WTC11 (cell line): Measurements from ENCODE around the gene FGF1. TPM values are rescaled to one million over a fixed set of nuclear protein-coding genes. Genes with fewer than 3 reads are reported as not detected.

Source experiments
- ATAC-seq: fragments of 200-7000 bp; cut with Tn5 transposase; 2 replicates; pipeline ENCODE4 v1.10.0; 2021; ENCODE audit warnings: mild to moderate bottlenecking, moderate library complexity
- CTCF ChIA-PET: fragments of 300-600 bp; sonication (Branson Sonifier 250); formaldehyde crosslinking; loops from one replicate; lab custom pipeline; 2021; ENCODE audit warnings: antibody characterized with exemption; lab: Charles Lee
- POLR2A ChIA-PET: fragments of 350-600 bp; sonication (Branson Sonifier 250); formaldehyde crosslinking; loops from one replicate; lab custom pipeline; 2021; ENCODE audit warnings: antibody characterized with exemption; lab: Charles Lee
- DNase-seq: peaks from one replicate; pipeline ENCODE4 v3.0.0; 2021; ENCODE audit warnings: low spot score
- H3K27ac Mint-ChIP-seq: 2 replicates; pipeline ENCODE4 v1.8.0; 2021; ENCODE audit warnings: mixed read lengths
- H3K27me3 Mint-ChIP-seq: 2 replicates; pipeline ENCODE4 v1.8.0; 2021; ENCODE audit warnings: low read depth, mild to moderate bottlenecking, moderate library complexity, mixed read lengths
- H3K36me3 Mint-ChIP-seq: 2 replicates; pipeline ENCODE4 v1.8.0; 2021; ENCODE audit warnings: mixed read lengths
- H3K4me1 Mint-ChIP-seq: 2 replicates; pipeline ENCODE4 v1.8.0; 2022; ENCODE audit warnings: mixed read lengths
- H3K4me3 Mint-ChIP-seq: 2 replicates; pipeline ENCODE4 v1.8.0; 2021; ENCODE audit warnings: mild to moderate bottlenecking, moderate library complexity, mixed read lengths
- H3K9me3 Mint-ChIP-seq: 2 replicates; pipeline ENCODE4 v1.8.0; 2021; ENCODE audit warnings: mixed read lengths
- ESRRA ChIP-seq: sonication (generic); formaldehyde crosslinking; IDR thresholded peaks from 2 replicates; pipeline ENCODE4 v1.8.1; 2022; ENCODE audit warnings: mild to moderate bottlenecking, missing genetic modification reagents, borderline replicate concordance
- total RNA-seq: library from RNA; stranded (reverse); gene quantifications from 3 replicates; pipeline ENCODE4 v1.2.3, GENCODE V29; 2021
- TF ChIP-seq, protein P1 (sequence below): fragments of 250-450 bp; sonication (Bioruptor Pico); IDR thresholded peaks from 2 replicates; pipeline ENCODE4 v1.9.0; 2021; ENCODE audit warnings: moderate library complexity, mild to moderate bottlenecking, inconsistent platforms, borderline replicate concordance
- TF ChIP-seq, protein P2 (sequence below): sonication (generic); formaldehyde crosslinking; IDR thresholded peaks from 2 replicates; pipeline ENCODE4 v1.8.1; 2023; ENCODE audit warnings: mild to moderate bottlenecking, missing genetic modification reagents, borderline replicate concordance
- TF ChIP-seq, protein P3 (sequence below): fragments of 250-450 bp; sonication (Bioruptor Pico); IDR thresholded peaks from 2 replicates; pipeline ENCODE4 v2.1.2; 2022; ENCODE audit warnings: mild to moderate bottlenecking, moderate library complexity
- TF ChIP-seq, protein P4 (sequence below): fragments of 250-450 bp; sonication (Bioruptor Pico); conservative IDR thresholded peaks from 2 replicates; pipeline ENCODE4 v1.9.0; 2021; ENCODE audit warnings: mild to moderate bottlenecking
- TF ChIP-seq, protein P5 (sequence below): sonication (generic); formaldehyde crosslinking; IDR thresholded peaks from 2 replicates; pipeline ENCODE4 v1.8.0; 2022; ENCODE audit warnings: mild to moderate bottlenecking, missing genetic modification reagents
- TF ChIP-seq, protein P6 (sequence below): sonication (generic); formaldehyde crosslinking; IDR thresholded peaks from 2 replicates; pipeline ENCODE4 v1.8.0; 2023; ENCODE audit warnings: mild to moderate bottlenecking, missing genetic modification reagents
- TF ChIP-seq, protein P7 (sequence below): sonication (generic); formaldehyde crosslinking; conservative IDR thresholded peaks from 2 replicates; pipeline ENCODE4 v1.8.1; 2023; ENCODE audit warnings: mild to moderate bottlenecking, low read depth, missing genetic modification reagents, moderate library complexity

FGF1 gene
- total RNA-seq, 1 experiment from 2014 or later, result 0.55 TPM

DNA sequence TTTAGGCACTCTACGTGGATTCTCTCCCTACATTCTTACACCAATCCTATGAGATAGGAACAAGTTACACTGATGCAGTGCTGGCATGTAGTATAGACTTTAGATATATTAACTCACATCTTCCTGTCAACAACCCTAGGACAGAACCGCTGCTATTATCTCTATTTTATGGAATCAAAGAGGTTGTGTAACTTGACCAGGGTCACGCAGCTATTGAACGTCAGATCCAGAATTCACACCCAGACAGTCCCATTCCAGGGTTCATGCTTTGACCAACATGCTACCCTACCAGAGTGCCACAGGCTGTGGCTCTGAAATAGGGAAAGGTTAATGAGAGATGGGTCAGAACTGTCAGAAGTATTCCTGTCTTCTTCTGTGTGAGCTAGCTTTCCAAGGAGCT is 9.6 kb downstream of the FGF1 start (continued):
- TF ChIP-seq, protein P1, sequence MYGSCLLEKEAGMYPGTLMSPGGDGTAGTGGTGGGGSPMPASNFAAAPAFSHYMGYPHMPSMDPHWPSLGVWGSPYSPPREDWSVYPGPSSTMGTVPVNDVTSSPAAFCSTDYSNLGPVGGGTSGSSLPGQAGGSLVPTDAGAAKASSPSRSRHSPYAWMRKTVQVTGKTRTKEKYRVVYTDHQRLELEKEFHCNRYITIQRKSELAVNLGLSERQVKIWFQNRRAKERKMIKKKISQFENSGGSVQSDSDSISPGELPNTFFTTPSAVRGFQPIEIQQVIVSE, result no peak
- TF ChIP-seq, protein P2, sequence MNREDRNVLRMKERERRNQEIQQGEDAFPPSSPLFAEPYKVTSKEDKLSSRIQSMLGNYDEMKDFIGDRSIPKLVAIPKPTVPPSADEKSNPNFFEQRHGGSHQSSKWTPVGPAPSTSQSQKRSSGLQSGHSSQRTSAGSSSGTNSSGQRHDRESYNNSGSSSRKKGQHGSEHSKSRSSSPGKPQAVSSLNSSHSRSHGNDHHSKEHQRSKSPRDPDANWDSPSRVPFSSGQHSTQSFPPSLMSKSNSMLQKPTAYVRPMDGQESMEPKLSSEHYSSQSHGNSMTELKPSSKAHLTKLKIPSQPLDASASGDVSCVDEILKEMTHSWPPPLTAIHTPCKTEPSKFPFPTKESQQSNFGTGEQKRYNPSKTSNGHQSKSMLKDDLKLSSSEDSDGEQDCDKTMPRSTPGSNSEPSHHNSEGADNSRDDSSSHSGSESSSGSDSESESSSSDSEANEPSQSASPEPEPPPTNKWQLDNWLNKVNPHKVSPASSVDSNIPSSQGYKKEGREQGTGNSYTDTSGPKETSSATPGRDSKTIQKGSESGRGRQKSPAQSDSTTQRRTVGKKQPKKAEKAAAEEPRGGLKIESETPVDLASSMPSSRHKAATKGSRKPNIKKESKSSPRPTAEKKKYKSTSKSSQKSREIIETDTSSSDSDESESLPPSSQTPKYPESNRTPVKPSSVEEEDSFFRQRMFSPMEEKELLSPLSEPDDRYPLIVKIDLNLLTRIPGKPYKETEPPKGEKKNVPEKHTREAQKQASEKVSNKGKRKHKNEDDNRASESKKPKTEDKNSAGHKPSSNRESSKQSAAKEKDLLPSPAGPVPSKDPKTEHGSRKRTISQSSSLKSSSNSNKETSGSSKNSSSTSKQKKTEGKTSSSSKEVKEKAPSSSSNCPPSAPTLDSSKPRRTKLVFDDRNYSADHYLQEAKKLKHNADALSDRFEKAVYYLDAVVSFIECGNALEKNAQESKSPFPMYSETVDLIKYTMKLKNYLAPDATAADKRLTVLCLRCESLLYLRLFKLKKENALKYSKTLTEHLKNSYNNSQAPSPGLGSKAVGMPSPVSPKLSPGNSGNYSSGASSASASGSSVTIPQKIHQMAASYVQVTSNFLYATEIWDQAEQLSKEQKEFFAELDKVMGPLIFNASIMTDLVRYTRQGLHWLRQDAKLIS, result no peak
- TF ChIP-seq, protein P3, sequence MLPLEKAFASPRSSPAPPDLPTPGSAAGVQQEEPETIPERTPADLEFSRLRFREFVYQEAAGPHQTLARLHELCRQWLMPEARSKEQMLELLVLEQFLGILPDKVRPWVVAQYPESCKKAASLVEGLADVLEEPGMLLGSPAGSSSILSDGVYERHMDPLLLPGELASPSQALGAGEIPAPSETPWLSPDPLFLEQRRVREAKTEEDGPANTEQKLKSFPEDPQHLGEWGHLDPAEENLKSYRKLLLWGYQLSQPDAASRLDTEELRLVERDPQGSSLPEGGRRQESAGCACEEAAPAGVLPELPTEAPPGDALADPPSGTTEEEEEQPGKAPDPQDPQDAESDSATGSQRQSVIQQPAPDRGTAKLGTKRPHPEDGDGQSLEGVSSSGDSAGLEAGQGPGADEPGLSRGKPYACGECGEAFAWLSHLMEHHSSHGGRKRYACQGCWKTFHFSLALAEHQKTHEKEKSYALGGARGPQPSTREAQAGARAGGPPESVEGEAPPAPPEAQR (CRISPR knock-in tag), result no peak
- TF ChIP-seq, protein P4, sequence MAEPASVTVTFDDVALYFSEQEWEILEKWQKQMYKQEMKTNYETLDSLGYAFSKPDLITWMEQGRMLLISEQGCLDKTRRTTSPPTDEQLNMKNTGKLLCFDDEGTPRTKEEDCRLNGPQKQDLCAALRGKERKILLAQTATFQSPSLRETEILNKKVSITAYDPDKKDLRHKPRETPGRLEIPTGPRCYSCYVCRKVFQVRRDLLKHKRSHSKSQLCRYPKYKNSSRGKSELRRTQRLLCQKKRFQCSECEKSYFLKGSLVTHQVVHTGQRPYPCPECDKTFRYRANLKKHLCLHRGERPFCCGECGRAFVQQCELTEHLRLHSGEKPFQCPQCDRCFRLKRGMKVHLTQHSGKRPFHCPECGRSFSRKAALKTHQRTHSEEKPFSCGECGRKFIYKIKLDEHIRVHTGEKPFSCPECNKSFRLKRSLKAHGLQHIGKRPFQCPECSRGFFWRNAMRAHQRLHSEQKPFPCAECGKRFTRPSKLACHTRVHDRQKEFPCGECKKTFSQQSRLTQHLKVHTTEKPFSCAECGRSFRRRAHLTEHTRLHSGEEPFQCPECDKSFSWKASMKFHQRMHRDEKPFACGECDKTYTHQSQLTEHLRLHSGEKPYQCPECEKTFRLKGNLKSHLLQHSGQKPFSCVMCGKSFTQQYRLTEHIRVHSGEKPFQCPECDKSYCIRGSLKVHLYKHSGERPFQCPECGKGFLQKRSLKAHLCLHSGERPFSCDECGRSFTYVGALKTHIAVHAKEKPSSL (CRISPR knock-in tag), result no peak
- TF ChIP-seq, protein P5, sequence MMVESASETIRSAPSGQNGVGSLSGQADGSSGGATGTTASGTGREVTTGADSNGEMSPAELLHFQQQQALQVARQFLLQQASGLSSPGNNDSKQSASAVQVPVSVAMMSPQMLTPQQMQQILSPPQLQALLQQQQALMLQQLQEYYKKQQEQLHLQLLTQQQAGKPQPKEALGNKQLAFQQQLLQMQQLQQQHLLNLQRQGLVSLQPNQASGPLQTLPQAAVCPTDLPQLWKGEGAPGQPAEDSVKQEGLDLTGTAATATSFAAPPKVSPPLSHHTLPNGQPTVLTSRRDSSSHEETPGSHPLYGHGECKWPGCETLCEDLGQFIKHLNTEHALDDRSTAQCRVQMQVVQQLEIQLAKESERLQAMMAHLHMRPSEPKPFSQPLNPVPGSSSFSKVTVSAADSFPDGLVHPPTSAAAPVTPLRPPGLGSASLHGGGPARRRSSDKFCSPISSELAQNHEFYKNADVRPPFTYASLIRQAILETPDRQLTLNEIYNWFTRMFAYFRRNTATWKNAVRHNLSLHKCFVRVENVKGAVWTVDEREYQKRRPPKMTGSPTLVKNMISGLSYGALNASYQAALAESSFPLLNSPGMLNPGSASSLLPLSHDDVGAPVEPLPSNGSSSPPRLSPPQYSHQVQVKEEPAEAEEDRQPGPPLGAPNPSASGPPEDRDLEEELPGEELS, result no peak
- TF ChIP-seq ESRRA (CRISPR knock-in tag), result no peak

DNA sequence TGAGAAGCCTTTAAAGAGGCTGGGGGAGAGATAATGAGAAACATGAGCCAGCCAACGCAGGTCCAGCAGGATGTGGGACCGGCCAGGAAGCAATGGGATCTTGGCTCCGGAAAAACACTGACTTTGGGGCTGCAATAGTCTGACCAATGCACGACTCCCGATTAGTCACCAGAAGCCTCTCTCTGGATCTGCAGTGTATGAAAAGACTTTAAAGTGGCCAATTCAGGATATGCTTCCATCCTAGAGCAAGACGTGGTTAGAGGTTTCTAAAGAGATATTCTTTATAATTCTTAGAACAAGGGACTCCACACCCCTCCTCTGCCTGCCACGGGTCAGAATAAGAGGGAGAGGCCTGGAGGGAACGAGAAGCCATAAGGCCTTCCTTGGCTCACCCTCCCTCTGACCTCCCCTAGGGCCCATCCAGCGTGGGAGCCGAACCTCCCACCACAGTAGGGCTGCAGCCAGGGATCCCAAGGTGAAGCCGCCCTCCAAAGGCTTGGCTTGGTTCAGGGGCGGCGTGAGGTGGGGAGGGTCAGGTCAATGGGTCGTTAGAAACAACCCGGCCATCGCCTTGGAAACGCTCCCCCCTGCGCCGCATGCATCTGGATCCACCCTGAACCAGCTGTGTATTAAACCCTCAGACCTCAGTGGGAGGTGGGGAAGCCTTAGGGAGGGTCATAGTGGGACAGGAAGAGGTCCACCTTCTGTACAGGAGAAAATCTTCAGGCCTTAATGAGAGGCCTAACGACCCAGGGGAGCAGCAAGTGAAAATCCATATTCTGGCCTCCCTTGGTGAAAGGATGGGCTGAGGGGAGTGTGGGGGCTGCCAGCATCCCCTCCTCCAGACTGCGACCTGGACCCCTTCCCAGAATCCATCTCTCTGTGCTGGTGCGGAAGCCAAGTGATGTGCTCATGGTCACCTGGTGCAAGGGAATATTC is 11.1 kb downstream of the FGF1 start:
- Mint-ChIP-seq H3K27me3 (no peaks in the 10 kb centered on the region; the same call in 1 of the 2 replicates), H3K27ac (no peak overlapping the region), H3K36me3 (no peaks in the 10 kb centered on the region), H3K4me1 (peaks cover 21% of the 10 kb centered on the region), H3K4me3 (no peak overlapping the region), H3K9me3 (peaks cover 4% of the 10 kb centered on the region)
- peak; percentile 21; the same call in 1 of the 2 replicates for ATAC-seq
- ChIA-PET CTCF (interaction anchor here (0.8 to 2.6 kb wide), 3 partner anchors 11 to 38 kb away, joined by 3 to 14 read pairs (median 5); partner anchors contain the start of gene FGF1), POLR2A (no interaction called here)
- TF ChIP-seq, protein P6, sequence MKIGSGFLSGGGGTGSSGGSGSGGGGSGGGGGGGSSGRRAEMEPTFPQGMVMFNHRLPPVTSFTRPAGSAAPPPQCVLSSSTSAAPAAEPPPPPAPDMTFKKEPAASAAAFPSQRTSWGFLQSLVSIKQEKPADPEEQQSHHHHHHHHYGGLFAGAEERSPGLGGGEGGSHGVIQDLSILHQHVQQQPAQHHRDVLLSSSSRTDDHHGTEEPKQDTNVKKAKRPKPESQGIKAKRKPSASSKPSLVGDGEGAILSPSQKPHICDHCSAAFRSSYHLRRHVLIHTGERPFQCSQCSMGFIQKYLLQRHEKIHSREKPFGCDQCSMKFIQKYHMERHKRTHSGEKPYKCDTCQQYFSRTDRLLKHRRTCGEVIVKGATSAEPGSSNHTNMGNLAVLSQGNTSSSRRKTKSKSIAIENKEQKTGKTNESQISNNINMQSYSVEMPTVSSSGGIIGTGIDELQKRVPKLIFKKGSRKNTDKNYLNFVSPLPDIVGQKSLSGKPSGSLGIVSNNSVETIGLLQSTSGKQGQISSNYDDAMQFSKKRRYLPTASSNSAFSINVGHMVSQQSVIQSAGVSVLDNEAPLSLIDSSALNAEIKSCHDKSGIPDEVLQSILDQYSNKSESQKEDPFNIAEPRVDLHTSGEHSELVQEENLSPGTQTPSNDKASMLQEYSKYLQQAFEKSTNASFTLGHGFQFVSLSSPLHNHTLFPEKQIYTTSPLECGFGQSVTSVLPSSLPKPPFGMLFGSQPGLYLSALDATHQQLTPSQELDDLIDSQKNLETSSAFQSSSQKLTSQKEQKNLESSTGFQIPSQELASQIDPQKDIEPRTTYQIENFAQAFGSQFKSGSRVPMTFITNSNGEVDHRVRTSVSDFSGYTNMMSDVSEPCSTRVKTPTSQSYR (CRISPR knock-in tag), result no peak
- TF ChIP-seq, protein P3 (CRISPR knock-in tag), result no peak
- TF ChIP-seq, protein P7, sequence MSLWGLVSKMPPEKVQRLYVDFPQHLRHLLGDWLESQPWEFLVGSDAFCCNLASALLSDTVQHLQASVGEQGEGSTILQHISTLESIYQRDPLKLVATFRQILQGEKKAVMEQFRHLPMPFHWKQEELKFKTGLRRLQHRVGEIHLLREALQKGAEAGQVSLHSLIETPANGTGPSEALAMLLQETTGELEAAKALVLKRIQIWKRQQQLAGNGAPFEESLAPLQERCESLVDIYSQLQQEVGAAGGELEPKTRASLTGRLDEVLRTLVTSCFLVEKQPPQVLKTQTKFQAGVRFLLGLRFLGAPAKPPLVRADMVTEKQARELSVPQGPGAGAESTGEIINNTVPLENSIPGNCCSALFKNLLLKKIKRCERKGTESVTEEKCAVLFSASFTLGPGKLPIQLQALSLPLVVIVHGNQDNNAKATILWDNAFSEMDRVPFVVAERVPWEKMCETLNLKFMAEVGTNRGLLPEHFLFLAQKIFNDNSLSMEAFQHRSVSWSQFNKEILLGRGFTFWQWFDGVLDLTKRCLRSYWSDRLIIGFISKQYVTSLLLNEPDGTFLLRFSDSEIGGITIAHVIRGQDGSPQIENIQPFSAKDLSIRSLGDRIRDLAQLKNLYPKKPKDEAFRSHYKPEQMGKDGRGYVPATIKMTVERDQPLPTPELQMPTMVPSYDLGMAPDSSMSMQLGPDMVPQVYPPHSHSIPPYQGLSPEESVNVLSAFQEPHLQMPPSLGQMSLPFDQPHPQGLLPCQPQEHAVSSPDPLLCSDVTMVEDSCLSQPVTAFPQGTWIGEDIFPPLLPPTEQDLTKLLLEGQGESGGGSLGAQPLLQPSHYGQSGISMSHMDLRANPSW (CRISPR knock-in tag), result no peak
- DNase-seq, result no peak
